ENCODE results near the gene UFL1.

UFL1 gene

GRCh38 chr6:96575359-96575758 is 53.8 kb downstream of the UFL1 start:
- DNase-seq (ENCODE audit: low read depth in 2 of 2) = no peak

GRCh38 chr6:96576221-96576620 is 54.6 kb downstream of the UFL1 start:
- DNase-seq (ENCODE audit: low read depth in 2 of 2) = no peak

GRCh38 chr6:96582021-96582420 is 60.4 kb downstream of the UFL1 start:
- DNase-seq (ENCODE audit: low read depth in 2 of 2) = no peak

- no peak for DNase-seq (ENCODE audit: low read depth in 2 of 2)
Observed at GRCh38 chr6:96582436-96582835, 60.8 kb downstream of the UFL1 start.

GRCh38 chr6:96604420-96604819 is 82.8 kb downstream of the UFL1 start:
- no peak for DNase-seq (ENCODE audit: low read depth in 2 of 2)

Measured in stimulated activated CD4-positive, alpha-beta T cell treated with anti-CD3 and anti-CD28 coated beads, Interleukin-1b, Interleukin-23, amount 100 ng/mL, for 4 hours (primary cell).